MM.1S (cell line): ENCODE results near the gene OR14K1.

ENCODE experiments used
- CTCF ChIP-seq: fragments of 300-600 bp; sonication (generic); IDR thresholded peaks from 2 replicates; pipeline ENCODE4 v1.5.1; 2016; ENCODE audit warnings: antibody characterized with exemption, low read length, mixed read lengths
- EZH2 ChIP-seq: fragments of 300-600 bp; sonication (generic); optimal IDR thresholded peaks from 2 replicates; pipeline ENCODE3; 2017; ENCODE audit warnings: low read depth, mild to moderate bottlenecking, antibody characterized with exemption, low read length, mixed read lengths
- EZH2phosphoT487 ChIP-seq: fragments of 300-600 bp; sonication (generic); IDR thresholded peaks from 2 replicates; pipeline ENCODE4 v1.6.1; 2018; ENCODE audit warnings: antibody characterized with exemption, low read length

GRCh38 chr1:247748041-247748440 lies 9.6 kb downstream of the OR14K1 start, which contains the start of gene OR14A2:
- TF ChIP-seq CTCF (no peak), EZH2 (no peak), EZH2phosphoT487 (no peak)
